Fibroblast of mammary gland (primary cell): ENCODE measurements around the gene MDFIC2.
"Not testable (repeated sequence)": the region's sequence is repeated elsewhere in the genome, so short reads cannot be mapped to it uniquely, and the experiment has no call there.

Experiments
- DNase-seq: peaks from one replicate; pipeline ENCODE4 v3.0.0-alpha.2; 2010; ENCODE audit warnings: low read depth
- H3K4me3 ChIP-seq: 2 replicates; pipeline ENCODE4 v1.5.1; 2011; ENCODE audit warnings: low read depth, mild to moderate bottlenecking, low read length, moderate library complexity; ENCODE audit not compliant: control insufficient read depth
- CTCF ChIP-seq: conservative IDR thresholded peaks from 2 replicates; pipeline ENCODE4 v1.5.1; 2011; ENCODE audit warnings: low read depth, low read length, inconsistent platforms; ENCODE audit not compliant: control insufficient read depth, insufficient read depth

The MDFIC2 gene

GRCh38 chr3:70312336-70312735, at the start of gene MDFIC2:
TSS of gene MDFIC2 (minus strand) at chr3:70312638. CDS start at chr3:70311973, 665 bp downstream.
- TF ChIP-seq CTCF = no peak
- no peak for DNase-seq
- H3K4me3 ChIP-seq = no peak within 1 kb of the TSS

GRCh38 chr3:70360979-70361760, 48.7 kb upstream of the MDFIC2 start:
- peak; percentile 47 for DNase-seq
- H3K4me3 ChIP-seq = no peak overlapping the region
- no peak for TF ChIP-seq CTCF

GRCh38 chr3:70359711-70360110, 47.3 kb upstream of the MDFIC2 start:
- no peak for DNase-seq
- TF ChIP-seq CTCF = no peak
- no peak overlapping the region for H3K4me3 ChIP-seq

- DNase-seq = peak; percentile 43
- peak; percentile 66 for TF ChIP-seq CTCF
- no peak overlapping the region for H3K4me3 ChIP-seq
Measured at GRCh38 chr3:70358978-70359580, 46.6 kb upstream of the MDFIC2 start.

GRCh38 chr3:70352215-70352614, 39.8 kb upstream of the MDFIC2 start:
- H3K4me3 ChIP-seq = no peak overlapping the region
- no peak for TF ChIP-seq CTCF

GRCh38 chr3:70342149-70342548, 29.7 kb upstream of the MDFIC2 start:
- no peak overlapping the region for H3K4me3 ChIP-seq
- DNase-seq = no peak
- no peak for TF ChIP-seq CTCF

More at GRCh38 chr3:70352215-70352614, 39.8 kb upstream of the MDFIC2 start:
- no peak for DNase-seq

GRCh38 chr3:70336885-70337284, 24.4 kb upstream of the MDFIC2 start:
- DNase-seq, H3K4me3 ChIP-seq: not testable (repeated sequence)
